HG02943 (cell line): Measurements from ENCODE around the gene SLC6A4.

ENCODE experiments used
- ATAC-seq: cut with Tn5 transposase; IDR thresholded peaks from one replicate; pipeline ENCODE4 v1.9.1; 2021; ENCODE audit warnings: mild to moderate bottlenecking, low read depth, moderate library complexity; ENCODE audit not compliant: unreplicated experiment

The SLC6A4 gene

DNA sequence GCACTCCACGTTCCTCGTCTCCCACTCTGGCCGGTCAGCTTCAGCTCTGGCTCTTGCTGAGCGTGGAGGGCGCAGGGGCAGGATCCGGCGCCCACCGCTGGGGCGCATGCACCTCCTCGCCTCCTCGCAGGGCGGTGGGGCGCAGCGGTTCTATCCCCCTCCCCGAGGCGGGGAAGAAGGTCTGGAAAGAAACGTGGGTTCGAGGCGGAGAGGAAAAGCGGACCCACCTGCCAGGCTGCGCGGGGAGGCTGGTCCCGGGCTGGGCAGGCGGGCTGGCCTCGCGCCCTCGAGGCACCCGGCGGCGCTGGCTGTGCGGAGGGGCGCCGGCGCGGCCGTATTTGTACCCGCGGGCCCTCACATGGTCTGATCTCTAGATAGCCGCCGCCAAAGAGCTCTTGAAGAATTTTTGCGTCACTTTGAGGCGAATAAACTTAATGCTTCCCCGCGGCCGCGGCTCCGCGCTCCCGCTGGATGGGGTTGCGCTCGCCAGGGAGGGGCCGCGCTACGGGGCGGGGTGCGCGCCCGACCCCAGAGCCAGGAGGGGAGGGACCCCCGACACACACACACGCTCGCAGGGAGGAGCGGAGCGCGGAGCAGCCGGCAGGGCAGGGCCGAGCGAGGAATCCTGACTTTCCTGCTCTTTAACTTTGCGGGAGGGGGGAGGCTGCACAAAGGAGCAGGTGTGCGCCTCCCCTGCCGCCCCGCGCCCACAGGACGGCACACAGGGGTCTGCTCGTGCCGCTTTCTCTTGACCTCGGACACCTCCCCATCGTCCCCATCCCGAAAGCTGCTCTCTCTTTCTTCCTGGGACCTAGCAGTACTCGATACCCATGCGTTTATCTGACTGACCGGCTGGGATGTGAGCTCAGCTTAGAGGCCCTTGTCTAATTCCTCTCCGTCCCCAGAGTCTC, at the start of gene SLC6A4:
Gene SLC6A4 (minus strand): TSS at position 312 of the 911 bp plus-strand sequence. CDS start 13,739 bp downstream, outside the sequence.
- no peak for ATAC-seq

DNA sequence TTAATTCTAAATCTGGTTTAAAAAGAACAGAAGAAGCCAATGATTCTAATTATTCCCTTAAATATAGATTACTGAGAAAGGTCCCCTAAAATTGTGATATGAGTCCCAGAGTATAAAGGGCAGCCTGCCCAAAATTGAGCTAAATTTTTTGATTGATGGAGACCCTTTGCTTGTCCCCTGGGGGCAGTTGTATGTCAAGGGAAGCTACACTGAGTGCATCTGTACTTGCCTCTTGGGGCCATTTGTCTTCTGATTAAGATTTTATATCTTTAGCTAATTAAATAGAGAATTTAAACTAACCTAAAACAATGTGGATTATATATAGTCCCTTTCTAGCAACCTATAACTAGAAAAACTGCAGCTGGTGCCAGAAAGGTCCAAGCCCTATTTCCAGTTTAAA, 43.7 kb upstream of the SLC6A4 start:
- ATAC-seq = no peak

DNA sequence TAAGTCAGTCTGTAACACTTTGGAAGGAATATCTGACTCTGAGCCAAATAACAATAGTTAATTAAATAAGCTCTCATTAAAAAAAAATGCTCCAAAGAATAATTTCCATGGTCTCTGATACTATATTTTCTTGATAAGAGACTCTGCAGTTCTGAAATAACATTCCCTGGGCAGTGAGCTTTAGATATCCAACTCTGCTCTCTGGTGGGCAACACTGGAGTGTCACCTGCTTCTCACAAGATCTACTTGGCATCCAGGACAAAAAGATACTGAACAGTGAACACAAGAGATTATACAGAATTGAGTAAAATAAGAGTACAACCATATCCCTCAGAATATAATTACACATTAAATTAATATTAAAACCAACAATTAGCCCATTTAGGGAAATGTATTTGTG, 42.5 kb upstream of the SLC6A4 start:
- no peak for ATAC-seq

DNA sequence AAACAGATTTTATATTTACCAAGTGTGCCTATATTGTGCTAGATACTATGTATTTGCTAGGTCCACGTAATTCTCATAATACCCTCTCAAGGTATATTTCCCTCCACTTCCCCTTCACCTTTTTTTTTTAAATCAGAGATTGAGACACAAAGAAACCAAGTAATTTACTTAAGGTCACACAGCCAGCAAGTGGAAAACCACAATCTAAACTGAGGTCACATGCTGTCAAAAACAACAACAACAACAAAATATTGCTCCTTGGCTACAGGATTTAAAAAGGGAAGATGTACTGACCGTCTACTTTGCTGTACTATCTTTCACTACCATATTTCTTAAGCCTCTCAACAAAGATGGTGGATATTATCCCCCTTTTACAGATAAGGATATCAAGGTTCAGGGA, 40.4 kb upstream of the SLC6A4 start:
- no peak for ATAC-seq

DNA sequence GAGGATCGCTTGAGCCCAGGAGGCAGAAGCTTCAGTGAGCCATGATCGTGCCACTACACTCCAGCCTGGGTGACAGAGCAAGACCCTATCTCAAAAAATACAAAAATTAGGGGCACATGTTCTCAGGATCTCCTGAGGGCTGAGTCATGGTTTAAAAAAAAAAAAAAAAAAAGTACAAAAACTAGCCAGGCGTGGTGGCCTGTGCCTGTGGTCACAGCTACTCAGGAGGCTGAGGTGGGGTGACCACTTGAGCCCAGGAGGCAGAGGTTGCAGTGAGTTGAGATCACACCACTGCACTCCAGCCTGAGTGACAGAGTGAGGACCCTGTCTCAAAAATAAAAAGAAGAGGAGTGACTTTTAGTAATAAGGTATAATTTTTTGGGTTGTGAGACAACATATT, 39.4 kb upstream of the SLC6A4 start:
- no peak for ATAC-seq

DNA sequence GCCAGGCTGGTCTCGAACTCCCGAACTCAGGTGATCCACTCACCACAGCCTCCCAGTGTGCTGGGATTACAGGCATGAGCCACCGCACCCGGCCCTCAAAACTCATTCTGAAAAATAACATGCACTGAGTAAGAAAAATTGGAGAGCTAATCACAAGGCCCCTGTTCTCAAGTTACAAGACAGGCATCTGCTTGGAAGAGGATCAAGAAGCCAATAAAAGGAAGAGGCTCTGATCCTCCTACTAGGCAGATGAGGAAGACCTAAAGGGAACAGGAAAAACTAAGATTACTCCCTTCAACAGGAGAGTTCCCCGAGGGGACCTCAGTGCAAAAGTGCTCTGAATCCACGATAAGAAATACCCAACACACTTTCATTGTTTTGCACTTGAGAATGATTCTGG, 37.9 kb upstream of the SLC6A4 start:
- no peak for ATAC-seq

DNA sequence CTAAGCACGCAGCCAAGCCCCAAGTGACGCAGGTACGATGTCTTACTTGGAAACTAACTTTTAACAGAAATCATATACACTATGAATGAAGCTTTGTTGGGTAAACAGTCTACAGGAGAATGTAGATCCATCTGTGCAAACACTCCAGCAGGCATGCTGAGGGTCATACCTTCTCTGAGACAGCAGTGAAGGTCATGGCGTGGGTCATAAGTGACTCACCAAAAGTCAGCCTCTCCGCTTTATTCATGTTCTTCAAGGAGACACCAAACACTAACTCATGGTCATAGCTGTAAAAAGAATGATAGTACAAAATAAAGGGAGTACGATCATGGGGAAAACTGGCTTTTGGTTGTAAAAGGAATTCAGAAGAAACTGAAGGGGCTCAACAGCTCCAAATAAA, 35.6 kb upstream of the SLC6A4 start:
- no peak for ATAC-seq

DNA sequence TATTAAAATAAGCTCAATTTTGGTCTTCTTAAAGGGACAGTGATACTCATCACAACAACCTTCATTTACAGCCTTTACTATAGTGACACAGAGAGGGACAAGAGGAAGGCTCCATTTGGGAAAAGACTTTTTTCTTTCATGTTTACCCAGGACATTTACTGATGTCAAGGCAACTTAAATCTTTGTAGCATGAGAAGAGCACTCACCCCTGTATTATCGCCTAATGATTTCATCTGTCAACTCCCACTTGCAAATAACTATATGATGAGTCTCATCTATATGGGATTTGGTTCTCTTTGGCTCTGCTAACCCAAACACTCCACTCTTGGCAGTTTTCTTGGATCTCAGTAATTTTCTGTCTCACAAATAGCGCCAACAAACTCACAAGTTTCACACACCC, 32.1 kb upstream of the SLC6A4 start:
- ATAC-seq = no peak

DNA sequence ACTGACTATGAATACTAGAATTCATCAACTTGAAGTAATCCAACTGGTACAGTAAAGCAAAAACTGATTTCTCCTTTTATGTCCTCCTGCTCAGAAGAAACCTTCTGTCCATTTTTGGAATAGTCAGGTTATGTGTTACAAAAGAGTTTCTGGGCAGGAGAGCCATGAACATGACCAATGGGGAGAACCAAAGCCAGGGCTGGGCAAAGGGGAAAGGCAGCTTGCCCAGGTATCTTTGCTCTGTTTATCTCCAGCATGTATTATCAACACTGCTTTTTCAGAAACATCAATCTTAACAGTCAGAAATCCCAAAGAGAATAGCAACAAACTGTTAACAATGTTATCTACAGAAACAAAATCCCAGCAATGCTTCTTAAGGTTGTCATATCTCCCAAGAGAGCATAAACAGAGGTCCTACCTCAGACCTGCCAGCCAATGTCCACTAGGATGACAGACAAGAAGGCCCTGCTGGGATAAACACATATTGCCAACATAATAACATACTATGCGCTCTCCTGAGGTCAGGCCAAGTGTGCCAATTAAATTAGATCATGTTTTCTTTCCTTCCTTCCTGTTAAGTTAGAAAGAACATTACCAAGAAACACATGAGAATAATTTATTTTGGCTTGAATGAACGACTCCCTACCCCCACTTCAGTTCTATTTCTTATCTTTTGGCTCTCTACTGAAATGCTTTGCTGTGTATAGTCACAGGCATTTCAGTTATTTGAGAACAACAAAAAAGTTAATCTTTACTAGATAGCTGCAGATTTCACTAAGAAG, 28.2 kb upstream of the SLC6A4 start:
- ATAC-seq = no peak

DNA sequence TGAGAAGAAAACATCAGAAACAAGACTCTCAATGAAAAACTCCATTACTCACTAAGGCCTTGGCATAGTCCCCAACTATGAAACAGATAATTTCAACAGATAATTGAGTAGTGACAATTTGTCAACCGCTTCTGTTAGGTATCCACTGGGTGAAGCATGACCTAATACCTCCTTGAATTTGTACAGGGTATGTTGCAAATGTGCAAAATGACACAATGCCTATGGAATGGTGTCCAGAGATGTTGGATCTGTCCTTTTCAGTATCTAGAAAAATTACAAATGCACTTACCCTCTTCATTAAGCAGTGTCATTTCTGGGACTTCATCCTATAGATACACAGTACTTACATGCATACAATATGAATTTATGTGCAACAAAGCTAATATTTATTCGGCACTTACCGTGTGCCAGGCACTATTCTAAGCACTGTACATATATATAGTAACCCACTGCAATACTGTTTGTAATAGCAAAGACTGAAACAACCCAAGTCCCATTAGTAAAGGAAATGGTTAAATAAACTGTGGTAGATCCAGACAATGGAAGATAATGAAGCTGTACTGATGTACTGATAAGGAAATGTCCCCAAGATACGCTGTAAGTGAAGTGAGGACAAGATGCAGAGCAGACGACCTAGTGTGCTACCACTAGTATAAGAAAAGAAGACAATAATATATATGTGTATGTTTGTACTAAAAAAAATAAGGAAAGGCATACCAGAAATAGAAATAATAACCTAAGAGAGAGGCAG, 21.4 kb upstream of the SLC6A4 start:
- no peak for ATAC-seq

DNA sequence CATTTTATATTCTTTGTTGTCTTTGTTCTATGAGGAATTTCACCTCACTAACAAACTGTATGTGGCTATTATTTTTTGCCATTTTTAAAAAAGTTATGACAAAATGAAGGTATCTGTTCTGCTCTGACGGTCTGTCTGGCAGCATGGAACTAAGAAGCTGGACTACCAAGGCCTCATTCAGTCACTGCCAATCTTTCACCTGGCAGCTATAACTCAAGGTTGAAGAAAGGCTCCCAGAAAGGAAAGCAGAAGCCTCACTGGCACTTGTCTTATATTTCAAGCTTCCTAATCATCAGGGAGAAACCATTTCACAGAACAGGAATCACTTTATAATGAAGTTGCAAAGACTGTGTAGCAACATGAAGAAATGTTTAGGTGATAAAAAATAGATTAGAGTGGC, 18.7 kb upstream of the SLC6A4 start:
- ATAC-seq = no peak

DNA sequence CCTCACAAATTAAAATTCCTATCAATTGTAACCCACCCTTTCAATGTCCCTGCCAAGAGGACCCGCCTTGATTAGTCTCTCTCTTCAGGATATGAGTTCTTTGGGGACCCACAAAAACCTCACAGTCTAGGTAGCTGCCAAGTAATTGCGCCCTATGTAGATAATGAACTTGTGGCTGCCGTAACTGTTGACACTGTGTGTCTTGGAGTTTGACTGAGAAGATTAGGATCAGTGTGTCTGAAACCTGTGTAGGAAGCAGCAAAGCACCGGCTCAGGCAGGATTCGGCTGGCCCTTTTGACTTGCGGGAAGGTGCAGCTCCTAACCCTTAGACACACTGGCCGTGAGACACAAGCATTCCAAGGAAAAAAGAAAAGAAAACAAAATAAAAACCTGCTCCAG, 17.8 kb upstream of the SLC6A4 start:
- no peak for ATAC-seq

DNA sequence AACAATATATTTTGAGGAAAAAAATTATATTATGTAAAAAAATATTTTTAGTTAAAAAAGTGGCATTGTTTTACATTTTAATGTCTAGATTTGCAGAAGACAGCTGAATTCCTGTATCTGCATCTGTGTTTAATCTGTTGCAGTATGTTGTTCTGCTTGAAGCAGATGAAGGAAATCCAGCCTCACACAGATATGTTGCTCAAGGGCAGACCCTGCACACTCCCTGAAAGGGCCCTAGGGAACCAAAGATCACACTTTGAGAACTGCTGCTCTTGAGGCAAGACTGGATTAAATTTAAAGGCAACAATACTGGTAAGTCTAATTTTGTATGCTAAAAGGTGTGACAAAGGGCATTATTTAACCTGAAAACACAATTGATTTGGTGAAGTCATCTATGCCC, 16.4 kb upstream of the SLC6A4 start:
- ATAC-seq = no peak

DNA sequence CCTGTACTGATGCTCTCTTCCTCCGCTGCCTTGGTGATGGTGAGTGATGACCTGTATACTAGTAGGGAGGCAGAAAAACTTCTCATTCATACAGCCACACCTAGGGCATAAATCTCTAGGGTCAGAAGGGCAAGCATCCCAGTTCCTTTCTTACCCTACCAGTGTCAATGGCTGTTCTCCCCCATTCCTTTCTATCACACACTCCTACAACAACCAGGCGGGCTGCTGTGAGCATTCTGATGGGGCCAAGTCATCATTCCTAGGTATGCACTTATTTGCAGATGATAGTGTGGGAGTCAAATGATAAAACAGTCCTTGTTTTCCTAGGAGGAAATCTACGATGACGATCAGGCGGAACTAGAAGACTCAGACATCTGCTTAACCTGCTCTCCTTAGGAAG, 14.0 kb upstream of the SLC6A4 start:
- no peak for ATAC-seq

DNA sequence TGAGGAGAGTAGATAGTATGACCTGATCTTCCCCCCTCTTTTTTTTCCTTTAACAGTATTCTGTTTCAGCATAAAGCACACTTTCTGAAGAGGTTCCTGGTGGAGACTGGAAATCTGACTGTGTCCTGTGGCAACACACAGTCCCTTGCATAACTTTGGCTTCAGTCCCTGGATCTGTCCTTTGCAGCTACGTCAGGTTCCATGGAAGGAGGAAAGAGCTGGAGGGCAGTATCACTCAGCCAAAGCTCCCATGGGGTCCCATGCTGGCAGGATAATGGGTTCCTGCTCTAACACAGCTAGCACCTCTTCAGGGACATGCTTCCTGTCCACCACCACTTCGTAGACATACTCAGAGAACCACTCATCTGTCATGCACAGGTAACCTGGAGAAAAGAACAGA, 13.3 kb upstream of the SLC6A4 start:
- ATAC-seq = no peak

DNA sequence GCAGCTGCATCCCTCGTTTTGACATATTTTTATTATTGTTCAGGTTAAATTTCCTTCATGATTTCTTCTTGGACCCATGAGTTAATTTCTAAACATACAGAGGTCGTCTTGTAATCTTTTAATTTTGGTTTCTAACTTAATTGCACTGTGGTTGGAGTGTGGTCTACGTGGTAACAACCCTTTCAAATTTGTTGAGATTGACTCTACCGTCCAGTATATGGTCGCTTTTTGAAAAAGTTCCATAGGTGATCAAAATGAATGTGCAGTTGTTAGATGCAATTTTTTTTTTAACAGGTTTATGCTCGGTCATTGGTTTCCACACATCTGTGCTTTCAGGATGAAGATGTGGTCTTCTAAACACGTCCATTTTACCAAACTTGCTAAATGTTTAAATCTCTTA, 11.0 kb upstream of the SLC6A4 start:
- no peak for ATAC-seq

DNA sequence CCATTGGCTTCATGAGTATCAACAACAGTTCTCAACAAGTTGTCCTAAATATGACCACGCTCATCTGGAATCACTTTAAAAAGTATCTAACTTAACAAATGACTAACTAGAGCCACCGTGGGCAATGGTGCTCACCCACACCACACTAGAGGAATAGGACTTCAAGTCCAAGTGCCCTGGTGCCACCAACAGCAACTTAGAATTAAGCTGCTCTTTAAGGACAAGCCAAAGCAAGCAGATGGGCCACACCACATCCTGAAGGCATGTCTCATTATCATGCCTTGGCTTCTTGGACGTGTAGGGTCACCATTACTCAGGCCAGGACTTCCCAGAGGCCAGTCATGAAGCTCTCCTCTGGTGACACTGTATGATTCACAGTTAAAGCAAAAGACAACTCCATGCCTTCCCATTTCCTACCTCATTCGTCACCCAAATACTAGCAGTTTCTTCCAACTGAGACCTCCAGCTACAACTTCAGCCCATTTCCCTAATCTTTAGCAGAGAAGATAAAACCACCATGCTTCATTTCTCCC, 9.4 kb upstream of the SLC6A4 start:
- no peak for ATAC-seq

DNA sequence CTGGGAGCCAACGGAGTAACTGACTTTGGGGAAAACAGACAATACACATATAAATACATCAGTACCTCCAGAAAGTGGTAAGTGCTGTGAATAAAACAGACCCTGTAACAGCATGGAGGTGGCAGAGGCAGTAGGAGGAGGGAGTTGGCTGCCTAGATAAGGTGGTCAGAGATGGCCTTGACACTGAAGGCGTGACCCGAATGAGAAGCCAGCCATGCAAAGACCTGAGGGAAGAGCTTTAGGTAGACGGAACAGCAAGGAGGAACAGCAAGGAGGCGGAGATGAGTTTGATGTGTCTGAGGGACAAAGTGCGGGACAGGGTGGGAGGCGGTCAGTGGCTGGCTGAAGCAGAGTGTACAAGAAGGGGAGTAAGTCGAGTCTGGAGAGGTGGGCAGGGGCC, 8.1 kb upstream of the SLC6A4 start:
- ATAC-seq = no peak

DNA sequence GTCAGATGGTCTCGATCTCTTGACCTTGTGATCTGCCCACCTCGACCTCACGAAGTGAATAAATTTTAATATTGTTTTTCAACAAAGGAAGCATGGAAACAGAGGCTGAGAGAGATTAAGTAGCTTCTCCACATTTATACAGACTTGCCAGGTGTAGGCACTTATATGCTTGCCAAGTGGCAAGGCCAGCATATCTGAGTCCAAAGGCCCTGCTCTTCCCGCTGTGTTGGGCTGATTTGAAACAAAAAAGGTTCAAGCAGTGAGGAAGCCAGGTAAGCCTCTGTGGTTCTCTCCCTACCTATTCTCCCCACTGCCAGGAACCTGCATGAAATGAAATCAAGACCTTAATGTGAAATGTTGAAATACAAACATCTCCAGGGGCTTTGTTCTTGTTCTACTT, 7.5 kb upstream of the SLC6A4 start:
- no peak for ATAC-seq

DNA sequence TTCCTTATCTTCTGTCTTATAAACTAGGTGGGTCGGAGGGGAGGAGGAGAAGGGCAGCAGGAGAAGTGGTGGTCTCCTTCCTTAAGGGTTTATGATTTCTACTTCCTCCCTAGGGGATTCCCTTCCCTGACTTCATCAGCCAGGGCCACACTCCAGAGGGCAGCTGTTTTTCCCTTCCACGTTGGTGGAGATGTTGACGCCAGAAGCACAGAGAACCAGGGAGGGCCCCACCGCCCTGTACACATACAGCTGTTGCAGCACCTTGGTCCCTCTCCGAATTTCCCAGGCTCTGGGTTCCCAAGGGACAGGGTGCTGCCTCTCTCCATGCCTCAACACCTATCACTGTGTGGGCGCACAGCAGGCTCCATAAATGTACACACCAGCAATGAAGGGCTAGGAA, 5.6 kb upstream of the SLC6A4 start:
- ATAC-seq = no peak

DNA sequence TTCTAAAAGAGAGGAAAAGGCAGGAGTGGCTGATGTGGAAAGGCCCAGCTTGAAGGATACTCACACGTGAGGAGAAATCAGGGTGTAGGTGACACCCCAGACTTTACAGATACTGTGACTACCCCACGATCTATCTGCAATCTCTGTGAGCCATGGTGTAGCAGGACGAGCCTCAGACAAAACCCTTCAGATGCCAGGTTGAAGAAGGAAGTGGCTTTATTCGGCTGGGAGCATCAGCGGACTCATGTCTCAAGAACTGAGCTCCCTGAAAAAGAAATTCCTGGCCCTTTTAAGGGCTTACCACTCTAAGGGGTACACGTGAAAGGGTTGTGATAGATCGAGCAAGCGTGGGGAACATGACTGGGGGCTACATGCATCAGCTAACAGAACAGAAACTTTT, 4.7 kb upstream of the SLC6A4 start:
- no peak for ATAC-seq
